IMR-90 (cell line): Measurements from ENCODE around the gene KCNJ10. TPM values are rescaled to one million over a fixed set of nuclear protein-coding genes. Genes with fewer than 3 reads are reported as not detected.

Source experiments
- ATAC-seq: fragments of 200-7000 bp; cut with Tn5 transposase; 2 replicates; pipeline ENCODE4 v1.9.1; 2020; ENCODE audit warnings: low read depth, mild to moderate bottlenecking, moderate library complexity
- BruUV-seq: library from RNA; stranded (reverse); fragments of 400-500 nt; replicated peaks from 2 replicates; lab custom pipeline; 2021; lab: Mats Ljungman, UMichigan
- CTCF ChIA-PET: fragments of 300-600 bp; formaldehyde crosslinking; extraction: SDS; loops from one replicate; lab custom pipeline; 2021; ENCODE audit warnings: antibody characterized with exemption; lab: Yijun Ruan, JAX
- POLR2A ChIA-PET: fragments of 300-600 bp; sonication (Branson Sonifier 250); formaldehyde crosslinking; loops from one replicate; lab custom pipeline; 2022; ENCODE audit warnings: antibody characterized with exemption; ENCODE audit not compliant: unreplicated experiment; lab: Charles Lee
- DNase-seq: peaks from one replicate; pipeline ENCODE4 v3.0.0; 2013
- H2AFZ ChIP-seq: replicated peaks from 2 replicates; pipeline ENCODE3; 2013; ENCODE audit warnings: low read length, mild to moderate bottlenecking; ENCODE audit not compliant: poor library complexity
- H2AK5ac ChIP-seq: 2 replicates; pipeline ENCODE4 v1.6.1; 2013; ENCODE audit warnings: low read depth, low read length, inconsistent platforms
- H2AK9ac ChIP-seq: replicated peaks from 2 replicates; pipeline ENCODE3; 2013; ENCODE audit warnings: mild to moderate bottlenecking, low read depth, low read length, moderate library complexity; ENCODE audit not compliant: poor library complexity
- H2BK120ac ChIP-seq: 2 replicates; pipeline ENCODE4 v1.6.1; 2013; ENCODE audit warnings: low read depth, low read length, inconsistent platforms
- H2BK15ac ChIP-seq: 3 replicates; pipeline ENCODE4 v1.6.1; 2013; ENCODE audit warnings: low read depth, low read length, inconsistent platforms
- H2BK20ac ChIP-seq: 2 replicates; pipeline ENCODE4 v1.6.1; 2013; ENCODE audit warnings: low read depth, mild to moderate bottlenecking, inconsistent platforms, low read length, moderate library complexity
- H2BK5ac ChIP-seq: 2 replicates; pipeline ENCODE4 v1.6.1; 2013; ENCODE audit warnings: mild to moderate bottlenecking, low read depth, low read length, inconsistent platforms; ENCODE audit not compliant: poor library complexity, severe bottlenecking
- H3K14ac ChIP-seq: replicated peaks from 2 replicates; pipeline ENCODE4 v1.6.1; 2013; ENCODE audit warnings: low read depth, low read length, inconsistent platforms
- H3K18ac ChIP-seq: 2 replicates; pipeline ENCODE4 v1.6.1; 2013; ENCODE audit warnings: low read depth, low read length, control low read depth
- H3K23ac ChIP-seq: 2 replicates; pipeline ENCODE4 v1.6.1; 2013; ENCODE audit warnings: low read depth, low read length, inconsistent platforms
- H3K27ac ChIP-seq: 2 replicates; pipeline ENCODE4 v1.5.1; 2013; ENCODE audit warnings: mild to moderate bottlenecking, control low read depth, low read length; ENCODE audit not compliant: insufficient read depth
- H3K27me3 ChIP-seq: 2 replicates; pipeline ENCODE4 v1.6.1; 2013; ENCODE audit warnings: low read length; ENCODE audit not compliant: control insufficient read depth, insufficient read depth
- H3K36me3 ChIP-seq: 2 replicates; pipeline ENCODE4 v1.6.1; 2013; ENCODE audit warnings: low read length, mixed read lengths; ENCODE audit not compliant: control insufficient read depth, insufficient read depth
- H3K4ac ChIP-seq: 2 replicates; pipeline ENCODE4 v1.6.1; 2013; ENCODE audit warnings: low read depth, low read length, inconsistent platforms
- H3K4me1 ChIP-seq: 2 replicates; pipeline ENCODE4 v1.6.1; 2013; ENCODE audit warnings: low read length, mixed read lengths; ENCODE audit not compliant: control insufficient read depth, insufficient read depth
- H3K4me2 ChIP-seq: 2 replicates; pipeline ENCODE4 v1.6.1; 2013; ENCODE audit warnings: low read depth, mild to moderate bottlenecking, control low read depth, low read length, moderate library complexity
- H3K4me3 ChIP-seq: 2 replicates; pipeline ENCODE4 v1.5.1; 2013; ENCODE audit warnings: low read depth, mild to moderate bottlenecking, control low read depth, low read length, moderate library complexity; ENCODE audit not compliant: insufficient read depth
- H3K56ac ChIP-seq: 2 replicates; pipeline ENCODE4 v1.6.1; 2013; ENCODE audit warnings: low read length, inconsistent platforms; ENCODE audit not compliant: insufficient read depth; ENCODE audit errors: extremely low read depth
- H3K79me1 ChIP-seq, 2 experiments: 2 replicates each; pipeline ENCODE4 v1.6.1; 2013; ENCODE audit warnings: low read length in 2 of 2, inconsistent platforms in 1 of 2, low read depth in 1 of 2
- H3K9ac ChIP-seq: 2 replicates; pipeline ENCODE4 v1.6.1; 2013; ENCODE audit warnings: low read depth, low read length, control low read depth
- H3K9me1 ChIP-seq: 2 replicates; pipeline ENCODE4 v1.6.1; 2013; ENCODE audit warnings: low read length, inconsistent platforms; ENCODE audit not compliant: insufficient read depth
- H3K9me3 ChIP-seq: 2 replicates; pipeline ENCODE4 v1.6.1; 2013; ENCODE audit warnings: low read length; ENCODE audit not compliant: control insufficient read depth, insufficient read depth
- H4K20me1 ChIP-seq: 2 replicates; pipeline ENCODE4 v1.6.1; 2013; ENCODE audit warnings: low read length, inconsistent platforms; ENCODE audit not compliant: insufficient read depth
- H4K5ac ChIP-seq: 2 replicates; pipeline ENCODE4 v1.6.1; 2013; ENCODE audit warnings: mild to moderate bottlenecking, low read depth, low read length, control low read depth
- H4K8ac ChIP-seq, 2 experiments: 2 replicates each; pipeline ENCODE4 v1.6.1; 2013; ENCODE audit warnings: low read depth in 2 of 2, low read length in 2 of 2, control low read depth in 1 of 2, inconsistent platforms in 1 of 2
- H4K91ac ChIP-seq: 2 replicates; pipeline ENCODE4 v1.6.1; 2013; ENCODE audit warnings: low read depth, low read length, inconsistent platforms; ENCODE audit not compliant: insufficient read depth
- CEBPB ChIP-seq: IDR thresholded peaks from 2 replicates; pipeline ENCODE4 v1.6.1; 2012; ENCODE audit warnings: low read depth, low read length, improper control_type of control experiment
- CHD1 ChIP-seq: IDR thresholded peaks from 2 replicates; pipeline ENCODE4 v1.6.1; 2012; ENCODE audit warnings: low read depth, low read length, improper control_type of control experiment
- FOS ChIP-seq: fragments of 150-350 bp; IDR thresholded peaks from 2 replicates; pipeline ENCODE4 v1.6.1; 2016; ENCODE audit warnings: low read depth, low read length
- MAZ ChIP-seq: IDR thresholded peaks from 2 replicates; pipeline ENCODE4 v1.6.1; 2012; ENCODE audit warnings: low read depth, mild to moderate bottlenecking, low read length, improper control_type of control experiment, moderate library complexity, borderline replicate concordance
- MXI1 ChIP-seq: IDR thresholded peaks from 2 replicates; pipeline ENCODE4 v1.6.1; 2012; ENCODE audit warnings: low read depth, mild to moderate bottlenecking, low read length, moderate library complexity, borderline replicate concordance
- NFE2L2 ChIP-seq: fragments of 150-350 bp; IDR thresholded peaks from 2 replicates; pipeline ENCODE4 v1.6.1; 2016; ENCODE audit warnings: low read depth, mild to moderate bottlenecking, low read length
- POLR2A ChIP-seq: IDR thresholded peaks from 2 replicates; pipeline ENCODE4 v1.6.1; 2012; ENCODE audit warnings: mild to moderate bottlenecking, low read depth, low read length
- RFX5 ChIP-seq: IDR thresholded peaks from 2 replicates; pipeline ENCODE4 v1.8.0; 2012; ENCODE audit warnings: low read depth, mild to moderate bottlenecking, low read length, moderate library complexity
- SMC3 ChIP-seq: fragments of 150-350 bp; IDR thresholded peaks from 2 replicates; pipeline ENCODE4 v1.6.1; 2016; ENCODE audit warnings: low read depth, mild to moderate bottlenecking, antibody characterized with exemption, low read length, moderate library complexity
- WGBS, 2 experiments: methylation state at CpG; one replicate each; pipeline versions ENCODE4 v1.1.5 to v1.1.7; 2013; ENCODE audit warnings: missing lambda C conversion rate in 2 of 2; ENCODE audit not compliant: insufficient read length in 1 of 2; ENCODE audit errors: extremely low coverage in 2 of 2; 5-methylcytosine and 5-hydroxymethylcytosine counted together
- dilution Hi-C: fragments of 300-500 bp; cut with HindIII; formaldehyde crosslinking; loops from one replicate; pipeline ENCODE4 v1.14.3; 2018; ENCODE audit warnings: low sequenced_read_pairs; ENCODE audit not compliant: unreplicated experiment
- in situ Hi-C: fragments of 300-500 bp; cut with MboI; formaldehyde crosslinking; loops from 3 replicates; pipeline ENCODE4 v1.14.3; 2019; ENCODE audit warnings: low sequenced_read_pairs, inconsistent platforms, mixed read lengths
- intact Hi-C: fragments of 100-400 bp; cut with micrococcal nuclease; formaldehyde crosslinking; loops from 2 replicates; pipeline ENCODE4 v1.10.0; 2022
- polyA plus RNA-seq, 3 experiments: library from polyadenylated mRNA; depleted of rRNA; stranded (reverse); fragments of >200 nt; gene quantifications; 2 replicates each; pipeline ENCODE4 v1.2.3, GENCODE V29; 2012; ENCODE audit warnings: low replicate concordance in 1 of 3
- total RNA-seq: library from RNA; depleted of rRNA; stranded (reverse); fragments of >200 nt; gene quantifications from 2 replicates; pipeline ENCODE4 v1.2.3, GENCODE V29; 2012
- TF ChIP-seq, protein P1 (sequence below): fragments of 150-350 bp; IDR thresholded peaks from 2 replicates; pipeline ENCODE4 v1.6.1; 2017; ENCODE audit warnings: mild to moderate bottlenecking, antibody characterized with exemption, low read length, low read depth
- TF ChIP-seq, protein P2 (sequence below): conservative IDR thresholded peaks from 2 replicates; pipeline ENCODE4 v1.5.1; 2012; ENCODE audit warnings: mild to moderate bottlenecking, low read depth, low read length, improper control_type of control experiment
- TF ChIP-seq, protein P3 (sequence below): fragments of 150-350 bp; IDR thresholded peaks from 2 replicates; pipeline ENCODE4 v1.6.1; 2016; ENCODE audit warnings: low read depth, mild to moderate bottlenecking, low read length, moderate library complexity, borderline replicate concordance

KCNJ10 gene
- total and polyA plus RNA-seq, 2 of the 4 experiments (the other 2 are of a cell fraction), result not detected

DNA sequence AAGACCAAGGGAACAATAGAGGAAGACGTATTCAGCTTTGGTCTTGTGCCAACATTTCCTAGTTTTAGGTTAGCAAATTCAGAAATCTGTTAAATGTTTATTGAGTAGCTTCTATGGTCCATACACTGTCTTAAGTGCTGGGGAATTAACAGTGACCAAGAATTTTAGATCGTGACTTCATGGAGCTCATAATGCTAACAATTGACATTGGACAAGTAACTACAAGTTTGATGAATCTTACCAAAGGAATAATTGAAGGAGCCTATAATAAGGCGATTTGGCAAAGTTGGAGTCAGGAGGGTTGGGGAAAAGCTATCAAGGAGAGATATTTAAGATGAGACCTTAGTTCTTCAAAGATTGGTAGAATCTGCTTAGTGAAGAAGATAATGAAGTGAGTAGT, 114.5 kb downstream of the KCNJ10 start:
- Histone ChIP-seq H3K27me3 (peaks cover 3% of the 10 kb centered on the region; the same call in 1 of the 2 replicates), H3K9ac (no peak overlapping the region), H3K23ac (no peak overlapping the region), H2BK5ac (no peak overlapping the region), H4K91ac (no peak overlapping the region), H3K14ac (no peak overlapping the region), H3K9me1 (no peaks in the 10 kb centered on the region), H2BK20ac (no peak overlapping the region), H3K27ac (no peak overlapping the region), H3K4me2 (no peak overlapping the region), H2BK15ac (no peak overlapping the region), H2BK120ac (no peak overlapping the region), H3K4me1 (peaks cover 2% of the 10 kb centered on the region; the same call in 1 of the 2 replicates), H2AK5ac (no peak overlapping the region), H3K56ac (no peak overlapping the region), H4K20me1 (no peaks in the 10 kb centered on the region), H4K5ac (no peak overlapping the region), H3K9me3 (no peaks in the 10 kb centered on the region), H3K4me3 (no peak overlapping the region), H3K36me3 (no peaks in the 10 kb centered on the region), H2AFZ (no peak overlapping the region), H2AK9ac (no peak overlapping the region), H3K79me1 (no peaks in the 10 kb centered on the region), H3K4ac (no peak overlapping the region), H3K18ac (no peak overlapping the region), H4K8ac (no peak overlapping the region)
- ATAC-seq (no peak), DNase-seq (no peak)
- 88% methylated on average over 1 of the region's 3 CpGs; no CpG with 5 or more reads in 1 of the 2 experiments for WGBS, 2 experiments
- TF ChIP-seq MAZ, result no peak
- TF ChIP-seq, protein P1, sequence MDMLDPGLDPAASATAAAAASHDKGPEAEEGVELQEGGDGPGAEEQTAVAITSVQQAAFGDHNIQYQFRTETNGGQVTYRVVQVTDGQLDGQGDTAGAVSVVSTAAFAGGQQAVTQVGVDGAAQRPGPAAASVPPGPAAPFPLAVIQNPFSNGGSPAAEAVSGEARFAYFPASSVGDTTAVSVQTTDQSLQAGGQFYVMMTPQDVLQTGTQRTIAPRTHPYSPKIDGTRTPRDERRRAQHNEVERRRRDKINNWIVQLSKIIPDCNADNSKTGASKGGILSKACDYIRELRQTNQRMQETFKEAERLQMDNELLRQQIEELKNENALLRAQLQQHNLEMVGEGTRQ, result no peak
- TF ChIP-seq MXI1, result no peak
- no peak for TF ChIP-seq POLR2A
- no peak for TF ChIP-seq NFE2L2
- no peak for TF ChIP-seq CHD1
- TF ChIP-seq FOS, result no peak
- no peak for TF ChIP-seq CEBPB
- TF ChIP-seq SMC3, result no peak
- TF ChIP-seq, protein P2, sequence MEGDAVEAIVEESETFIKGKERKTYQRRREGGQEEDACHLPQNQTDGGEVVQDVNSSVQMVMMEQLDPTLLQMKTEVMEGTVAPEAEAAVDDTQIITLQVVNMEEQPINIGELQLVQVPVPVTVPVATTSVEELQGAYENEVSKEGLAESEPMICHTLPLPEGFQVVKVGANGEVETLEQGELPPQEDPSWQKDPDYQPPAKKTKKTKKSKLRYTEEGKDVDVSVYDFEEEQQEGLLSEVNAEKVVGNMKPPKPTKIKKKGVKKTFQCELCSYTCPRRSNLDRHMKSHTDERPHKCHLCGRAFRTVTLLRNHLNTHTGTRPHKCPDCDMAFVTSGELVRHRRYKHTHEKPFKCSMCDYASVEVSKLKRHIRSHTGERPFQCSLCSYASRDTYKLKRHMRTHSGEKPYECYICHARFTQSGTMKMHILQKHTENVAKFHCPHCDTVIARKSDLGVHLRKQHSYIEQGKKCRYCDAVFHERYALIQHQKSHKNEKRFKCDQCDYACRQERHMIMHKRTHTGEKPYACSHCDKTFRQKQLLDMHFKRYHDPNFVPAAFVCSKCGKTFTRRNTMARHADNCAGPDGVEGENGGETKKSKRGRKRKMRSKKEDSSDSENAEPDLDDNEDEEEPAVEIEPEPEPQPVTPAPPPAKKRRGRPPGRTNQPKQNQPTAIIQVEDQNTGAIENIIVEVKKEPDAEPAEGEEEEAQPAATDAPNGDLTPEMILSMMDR, result no peak
- TF ChIP-seq, protein P3, sequence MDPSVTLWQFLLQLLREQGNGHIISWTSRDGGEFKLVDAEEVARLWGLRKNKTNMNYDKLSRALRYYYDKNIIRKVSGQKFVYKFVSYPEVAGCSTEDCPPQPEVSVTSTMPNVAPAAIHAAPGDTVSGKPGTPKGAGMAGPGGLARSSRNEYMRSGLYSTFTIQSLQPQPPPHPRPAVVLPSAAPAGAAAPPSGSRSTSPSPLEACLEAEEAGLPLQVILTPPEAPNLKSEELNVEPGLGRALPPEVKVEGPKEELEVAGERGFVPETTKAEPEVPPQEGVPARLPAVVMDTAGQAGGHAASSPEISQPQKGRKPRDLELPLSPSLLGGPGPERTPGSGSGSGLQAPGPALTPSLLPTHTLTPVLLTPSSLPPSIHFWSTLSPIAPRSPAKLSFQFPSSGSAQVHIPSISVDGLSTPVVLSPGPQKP, result no peak
- TF ChIP-seq RFX5, result no peak
- intact Hi-C loops (no loop called here), dilution Hi-C loops (no loop called here), in situ Hi-C loops (no loop called here)
- no TSS peak for BruUV-seq
- POLR2A ChIA-PET, result no interaction called here
- CTCF ChIA-PET, result no interaction called here
